ENCODE measurements around the gene USP32.
"Not testable (repeated sequence)": the region's sequence is repeated elsewhere in the genome, so short reads cannot be mapped to it uniquely, and the experiment has no call there.

USP32 gene

DNA sequence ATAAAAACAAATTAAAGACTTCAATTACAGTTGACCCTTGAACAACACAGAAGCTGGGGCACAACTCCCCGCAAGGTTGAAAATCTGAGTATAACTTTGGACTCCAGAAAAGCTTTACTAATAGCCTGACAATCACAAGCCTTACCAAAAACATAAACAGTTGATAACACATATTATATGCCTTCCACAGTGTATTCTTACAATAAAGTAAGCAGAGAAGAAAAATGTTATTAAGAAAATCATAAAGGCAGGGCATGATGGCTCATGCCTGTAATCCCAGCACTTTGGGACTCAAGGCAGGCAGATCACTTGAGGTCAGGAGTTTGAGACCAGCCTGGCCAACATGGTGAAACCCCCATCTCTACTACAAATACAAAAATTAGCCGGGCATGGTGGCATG is 58.9 kb downstream of the USP32 start:
- not testable (repeated sequence) for DNase-seq (ENCODE audit: low spot score)

DNA sequence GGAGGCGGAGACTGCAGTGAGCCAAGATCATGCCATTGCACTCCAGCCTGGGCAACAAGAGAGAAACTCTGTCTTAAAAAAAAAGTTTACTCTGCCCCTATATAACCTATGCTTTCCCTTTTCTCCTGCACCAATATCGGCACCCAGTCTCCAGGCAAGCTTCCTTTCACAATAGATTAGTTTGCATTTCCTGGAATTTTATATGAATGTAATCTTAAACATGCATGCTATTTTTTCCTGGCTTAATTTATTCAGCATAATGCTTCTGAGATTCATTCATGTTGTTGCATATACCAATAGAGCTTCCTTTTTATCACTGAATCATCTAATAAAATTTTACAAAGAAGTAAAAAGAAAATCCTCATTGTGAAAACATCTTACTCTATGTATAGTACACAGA is 59.4 kb downstream of the USP32 start:
- no peak for DNase-seq (ENCODE audit: low spot score)

DNA sequence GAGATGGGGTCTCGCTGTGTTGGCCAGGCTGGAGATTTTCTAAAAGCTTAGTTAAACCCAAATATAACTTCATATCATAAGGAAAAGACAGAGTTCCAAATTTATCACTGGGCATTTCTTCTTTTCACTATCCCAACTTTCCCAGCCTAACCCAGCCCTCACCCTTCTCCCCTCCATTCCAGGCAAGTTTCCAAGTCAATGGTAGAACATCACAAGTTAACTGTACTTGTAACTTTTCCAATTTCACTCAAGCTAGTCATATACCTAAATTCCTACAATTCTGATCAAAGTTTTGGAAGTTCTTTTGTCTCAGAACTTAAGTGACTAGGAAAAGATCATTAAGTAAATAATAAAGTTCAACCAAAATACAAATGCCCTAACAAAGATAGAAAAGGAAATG is 61.2 kb downstream of the USP32 start:
- DNase-seq (ENCODE audit: low spot score) = no peak

DNA sequence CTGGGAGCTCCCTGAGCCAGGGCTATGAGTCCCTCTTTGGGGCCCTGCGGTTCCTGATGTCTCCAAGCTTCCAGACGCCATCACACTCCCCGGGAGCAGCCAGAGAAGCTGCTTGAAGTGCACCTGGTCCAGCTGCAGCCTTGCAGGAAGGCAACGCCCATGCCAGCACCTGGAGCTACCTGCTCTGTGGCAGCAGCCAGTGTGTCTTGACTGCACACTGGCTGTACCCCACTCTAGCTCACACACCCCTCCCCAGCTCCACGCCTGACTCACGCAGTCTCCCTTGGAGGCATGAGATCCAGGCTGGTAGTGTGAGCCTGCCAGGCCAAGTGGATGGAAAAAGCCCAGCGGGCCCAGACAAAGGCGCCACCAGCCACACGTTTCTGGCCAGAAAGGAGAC is 63.3 kb downstream of the USP32 start:
- DNase-seq (ENCODE audit: low spot score) = no peak

DNA sequence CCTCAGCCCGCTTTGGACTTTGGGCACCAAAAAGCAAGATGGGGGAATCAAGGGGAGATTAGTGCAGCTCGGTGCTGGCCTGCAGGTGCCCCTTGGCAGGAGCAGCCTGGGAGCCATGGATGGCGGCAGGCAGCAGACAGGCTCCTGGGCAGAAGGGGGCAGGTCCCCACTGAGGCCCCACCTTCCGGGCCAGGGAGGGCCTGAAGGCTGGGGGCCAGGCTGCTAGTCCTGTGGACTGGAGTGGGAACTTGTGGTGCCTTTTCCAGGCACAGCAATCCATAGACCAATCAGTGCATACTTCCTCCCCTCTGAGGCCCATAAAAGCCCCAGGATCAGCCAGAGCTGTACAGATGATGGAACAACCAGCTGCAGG is 64.0 kb downstream of the USP32 start:
- no peak for DNase-seq (ENCODE audit: low spot score)

DNA sequence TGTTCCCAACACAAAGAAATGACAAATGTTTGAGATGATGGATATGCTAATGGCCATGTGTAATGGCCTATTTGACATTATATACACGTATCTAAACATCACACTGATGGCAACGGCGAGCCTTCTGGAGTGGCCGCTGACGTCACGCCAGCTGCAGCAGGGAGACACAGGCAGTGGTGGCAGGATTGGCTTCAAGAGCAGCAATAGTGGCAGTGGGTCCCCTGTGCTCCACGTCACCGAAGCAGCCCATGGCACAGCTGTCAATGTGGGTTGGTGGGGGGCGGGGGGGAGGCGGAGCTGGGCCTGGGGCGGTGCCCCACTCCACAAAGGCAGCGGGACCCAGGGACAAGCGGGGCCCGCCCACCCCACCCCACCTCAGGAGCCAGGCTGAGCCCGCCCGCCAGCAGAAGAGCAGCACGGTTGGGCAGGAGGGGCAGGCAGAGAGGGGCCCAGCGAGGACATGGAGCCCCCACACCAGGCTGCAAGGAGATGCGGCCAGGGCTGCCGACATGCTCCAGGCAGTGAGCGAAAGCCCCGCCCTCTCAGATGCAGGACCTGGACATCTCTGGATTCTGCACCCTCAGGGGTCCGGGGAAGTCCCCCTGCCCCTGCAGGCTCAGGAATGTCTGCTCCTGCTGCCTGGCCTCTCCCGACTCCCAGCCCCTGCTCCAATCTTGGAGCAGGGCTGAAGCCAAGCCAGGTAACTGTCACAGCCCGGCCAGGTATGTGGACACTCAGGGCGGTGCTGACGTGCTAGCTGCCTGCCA is 64.6 kb downstream of the USP32 start:
- DNase-seq (ENCODE audit: low spot score) = no peak

DNA sequence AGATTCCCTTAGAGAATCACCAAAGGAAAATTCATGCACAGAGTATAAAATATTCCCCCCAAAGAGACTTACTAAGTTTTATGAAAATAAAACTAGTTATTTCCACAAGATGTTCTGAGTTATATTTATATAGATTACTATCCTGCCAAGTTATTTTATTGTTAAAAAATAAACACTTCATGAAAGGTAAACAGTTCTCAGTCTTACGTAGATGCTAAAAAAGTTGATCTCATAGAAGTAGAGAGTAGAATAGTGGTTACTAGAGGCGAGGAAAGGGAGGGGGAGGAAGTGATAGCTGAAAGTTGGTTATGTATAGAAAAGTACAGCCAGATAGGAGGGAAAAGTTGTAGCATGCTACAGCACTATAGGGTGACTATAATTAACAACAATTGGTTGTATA is 65.2 kb downstream of the USP32 start:
- DNase-seq (ENCODE audit: low spot score) = no peak

DNA sequence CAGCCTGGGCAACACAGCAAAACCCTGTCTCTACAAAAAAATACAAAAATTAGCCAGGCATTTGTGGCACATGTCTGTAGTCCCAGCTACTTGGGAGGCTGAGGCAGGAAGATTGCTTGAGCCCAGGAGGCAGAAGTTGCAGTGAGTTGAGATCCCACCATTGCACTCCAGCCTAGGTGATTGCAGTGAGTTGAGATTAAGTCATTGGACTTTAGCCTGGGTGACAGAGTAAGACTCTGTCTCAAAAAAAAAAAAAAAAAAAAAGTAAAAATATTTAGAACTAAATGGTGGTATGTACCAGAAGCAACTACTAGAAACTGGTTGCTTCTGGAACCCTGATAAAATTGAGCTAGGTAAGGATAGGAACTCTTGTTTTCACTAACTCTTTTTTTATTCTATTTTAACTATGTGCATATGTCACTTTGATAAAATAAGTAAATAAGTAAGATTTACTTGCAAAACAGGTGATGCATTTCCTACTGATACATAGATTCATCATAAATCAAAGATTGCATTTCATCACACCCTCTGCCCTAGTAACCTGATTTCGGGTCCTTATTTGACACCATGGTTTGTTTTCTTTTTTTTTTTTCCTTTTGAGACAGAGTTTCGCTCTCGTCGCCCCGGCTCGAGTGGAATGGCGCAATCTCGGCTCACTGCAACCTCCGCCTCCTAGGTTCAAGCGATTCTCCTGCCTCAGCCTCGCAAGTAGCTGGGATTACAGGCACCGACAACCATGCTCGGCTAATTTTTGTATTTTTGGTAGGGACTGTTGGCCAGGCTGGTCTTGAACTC is 66.0 kb downstream of the USP32 start:
- DNase-seq (ENCODE audit: low spot score) = no peak

DNA sequence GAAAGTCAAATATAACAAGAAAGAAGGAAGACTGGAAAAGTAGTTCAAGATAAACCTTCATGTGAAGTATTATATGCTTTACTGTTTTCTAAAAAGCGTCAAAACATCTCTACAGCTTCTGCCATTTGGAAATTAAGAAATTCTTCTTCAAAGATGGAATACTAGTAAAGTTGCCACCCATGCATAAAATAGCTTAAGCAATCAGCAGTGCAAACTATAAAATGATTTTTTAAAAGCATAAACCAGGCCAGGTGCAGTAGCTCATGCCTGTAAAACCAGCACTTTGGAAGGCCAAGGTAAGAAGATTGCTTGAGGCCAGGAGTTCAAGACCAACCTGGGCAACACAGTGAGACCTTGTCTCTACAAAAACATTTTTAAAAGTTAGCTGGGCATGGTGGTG is 68.2 kb downstream of the USP32 start:
- no peak for DNase-seq (ENCODE audit: low spot score)

DNA sequence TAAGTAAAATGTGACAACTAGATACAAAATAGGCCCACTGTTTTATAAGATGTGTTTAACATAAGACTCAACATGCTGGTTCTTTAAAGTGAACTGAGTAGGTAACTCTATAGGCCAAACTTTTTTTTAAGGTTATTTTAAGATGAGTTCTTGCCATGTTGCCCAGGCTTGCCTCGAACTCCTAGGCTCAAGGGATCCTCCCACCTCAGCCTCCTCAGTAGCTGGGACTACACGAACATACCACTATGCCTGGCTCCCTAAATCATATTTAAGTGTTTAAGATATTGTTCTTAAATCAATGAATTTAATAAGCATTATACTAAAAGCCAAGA is 69.9 kb downstream of the USP32 start:
- no peak for DNase-seq (ENCODE audit: low spot score)

DNA sequence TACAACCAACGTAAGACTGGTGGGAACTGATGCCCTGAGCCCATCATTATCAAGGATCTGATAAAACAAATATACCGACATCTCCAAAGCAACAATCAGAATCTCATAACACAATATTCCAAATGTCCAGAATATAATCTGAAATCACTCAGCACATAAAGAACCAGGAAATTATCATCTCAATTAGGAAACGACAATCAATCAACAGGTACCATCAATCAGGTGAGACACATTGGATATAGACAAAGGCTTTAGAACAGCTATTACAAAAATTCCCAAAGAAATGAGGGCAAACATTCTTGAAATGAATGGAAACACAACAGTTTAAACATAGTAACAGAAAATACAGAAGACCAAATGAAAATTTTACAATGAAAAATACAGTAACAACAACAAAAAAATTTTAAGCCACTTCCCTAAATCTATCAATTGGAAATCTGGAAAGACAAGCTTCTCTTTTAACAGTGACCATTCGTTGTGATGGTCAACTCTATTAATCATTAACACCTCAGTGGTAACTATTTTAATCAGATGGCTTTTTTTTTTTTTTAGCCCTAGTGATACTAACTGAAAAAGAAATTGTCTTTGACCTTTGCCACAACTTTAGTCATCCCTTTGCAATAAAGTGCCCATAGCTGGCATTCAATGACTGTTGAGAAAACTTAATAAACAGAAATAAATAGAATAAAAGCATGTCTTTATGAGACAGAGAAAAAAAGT is 70.4 kb downstream of the USP32 start:
- peak; percentile 16 for DNase-seq (ENCODE audit: low spot score)

DNA sequence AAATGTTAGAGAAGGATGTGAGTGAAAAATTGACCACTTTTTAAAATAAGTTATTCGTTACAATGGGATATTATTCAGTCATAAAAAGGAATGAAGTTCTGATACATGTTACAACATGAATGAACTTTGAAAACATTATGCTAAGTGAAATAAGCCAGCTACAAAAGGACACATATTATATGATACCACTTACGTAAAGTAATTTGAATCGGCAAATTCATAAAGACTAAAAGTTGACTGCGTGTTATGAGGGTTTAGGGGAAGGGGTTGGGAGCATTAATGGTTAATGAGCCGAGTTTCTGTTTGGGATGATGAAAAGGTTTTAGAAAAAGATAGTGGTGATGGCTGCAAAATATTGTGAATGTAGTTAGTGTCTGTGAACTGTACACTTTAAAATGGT is 73.1 kb downstream of the USP32 start:
- no peak for DNase-seq (ENCODE audit: low spot score)

DNA sequence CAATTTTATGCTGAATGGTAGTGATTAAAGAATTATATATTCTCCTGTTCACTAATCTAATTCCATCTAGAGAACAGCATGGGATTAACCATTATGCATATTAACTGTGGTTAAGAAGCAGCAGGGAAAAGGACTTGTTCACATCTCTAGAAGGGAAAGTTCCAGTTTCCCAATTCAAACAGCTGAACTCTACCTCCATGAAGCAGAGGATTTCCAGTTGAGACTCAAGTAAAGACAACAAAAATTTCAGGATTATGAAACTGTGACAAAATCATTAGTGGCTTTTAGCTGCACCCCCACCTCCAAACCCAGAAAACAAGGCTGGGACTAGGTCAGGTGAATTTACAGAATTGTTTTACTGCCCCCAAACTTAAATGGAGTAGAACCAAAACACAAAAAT is 73.6 kb downstream of the USP32 start:
- no peak for DNase-seq (ENCODE audit: low spot score)

DNA sequence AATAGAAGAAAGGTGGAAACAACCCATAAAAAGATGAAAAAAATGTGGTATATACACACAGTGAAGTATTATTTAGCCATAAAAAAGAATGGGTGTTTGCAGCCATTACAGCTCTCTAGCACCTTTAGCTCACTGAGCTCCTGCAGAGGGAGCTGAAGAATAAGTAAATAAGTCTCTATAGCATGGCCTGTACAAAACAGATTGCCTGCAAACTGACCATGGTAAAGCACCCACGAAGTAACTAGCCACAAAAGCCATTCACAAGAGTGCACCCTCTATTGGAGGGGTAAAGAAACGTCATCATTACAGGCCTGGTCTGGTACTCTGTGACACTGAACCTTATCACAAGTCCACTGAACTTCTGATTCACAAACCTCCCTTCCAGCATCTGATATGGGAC is 76.3 kb downstream of the USP32 start:
- DNase-seq (ENCODE audit: low spot score) = no peak

DNA sequence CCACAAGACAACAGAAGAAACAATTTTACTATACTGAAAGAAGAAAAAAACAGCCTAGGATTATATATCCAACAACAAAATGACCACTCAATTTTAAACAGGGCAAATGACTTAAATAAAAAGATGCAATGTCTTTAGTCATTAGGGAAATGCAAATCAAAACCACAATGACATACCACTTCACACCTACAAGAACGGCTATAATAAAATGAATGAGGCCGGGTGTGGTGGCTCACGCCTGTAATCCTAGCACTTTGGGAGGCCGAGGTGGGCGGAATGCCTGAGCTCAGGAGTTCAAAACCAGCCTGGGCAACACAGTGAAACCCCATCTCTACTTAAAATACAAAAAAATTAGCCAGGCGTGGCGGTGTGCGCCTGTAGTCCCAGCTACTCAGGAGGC is 77.0 kb downstream of the USP32 start:
- not testable (repeated sequence) for DNase-seq (ENCODE audit: low spot score)

DNA sequence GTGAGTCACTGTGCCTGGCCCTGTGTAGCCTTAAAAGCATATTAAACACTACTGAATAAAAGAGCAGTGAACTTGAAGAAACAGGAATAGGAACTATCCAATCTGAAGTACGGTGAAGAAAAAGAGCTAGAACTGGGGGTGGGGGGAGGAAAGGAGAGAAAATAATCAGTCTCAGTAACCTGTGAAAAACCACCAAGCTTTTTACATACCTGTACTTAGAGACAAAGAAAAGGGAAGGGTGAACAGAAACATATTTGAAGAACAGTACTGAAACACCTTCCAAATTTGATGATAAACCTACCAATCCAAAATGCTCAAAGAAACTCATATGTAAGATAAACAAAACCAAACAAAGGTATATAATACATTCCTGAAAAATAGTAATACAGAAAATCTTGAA is 77.5 kb downstream of the USP32 start:
- DNase-seq (ENCODE audit: low spot score) = no peak

DNA sequence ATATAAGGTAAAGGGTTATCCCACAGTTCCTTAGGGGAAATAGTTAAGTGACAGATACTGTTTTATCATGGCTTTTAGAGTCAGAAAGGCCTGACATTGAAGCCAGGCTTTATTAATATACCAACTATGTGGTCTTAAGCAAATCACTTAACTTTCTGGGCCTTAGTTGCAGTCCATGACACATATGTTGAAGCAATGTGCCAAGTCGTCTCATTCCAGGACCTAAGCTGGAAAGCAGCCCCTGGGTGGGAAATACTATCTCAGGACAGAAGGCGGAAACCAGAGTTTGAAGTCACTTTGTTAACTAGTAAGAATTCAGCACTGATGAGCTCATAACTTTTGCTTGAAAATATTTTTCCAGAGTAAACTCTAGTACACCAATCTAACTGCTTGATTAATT is 80.0 kb downstream of the USP32 start:
- no peak for DNase-seq (ENCODE audit: low spot score)

DNA sequence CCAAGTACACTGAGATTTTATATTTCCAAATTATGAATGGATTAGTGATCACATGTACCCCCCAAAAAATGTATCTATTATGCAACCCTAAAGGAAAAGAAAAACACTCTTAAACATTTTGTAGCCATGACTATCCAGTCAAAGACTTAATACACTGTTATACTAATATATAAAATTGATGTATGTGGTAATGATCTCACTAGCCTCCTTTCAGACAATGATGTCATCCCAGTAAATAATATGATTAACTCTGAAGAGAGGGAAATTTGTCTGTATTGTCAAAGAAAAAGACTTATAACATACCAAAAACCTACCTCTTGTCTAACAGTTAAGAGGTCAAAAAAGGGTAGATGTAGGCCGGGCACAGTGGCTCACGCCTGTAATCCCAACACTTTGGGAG is 80.7 kb downstream of the USP32 start:
- DNase-seq (ENCODE audit: low spot score) = no peak

DNA sequence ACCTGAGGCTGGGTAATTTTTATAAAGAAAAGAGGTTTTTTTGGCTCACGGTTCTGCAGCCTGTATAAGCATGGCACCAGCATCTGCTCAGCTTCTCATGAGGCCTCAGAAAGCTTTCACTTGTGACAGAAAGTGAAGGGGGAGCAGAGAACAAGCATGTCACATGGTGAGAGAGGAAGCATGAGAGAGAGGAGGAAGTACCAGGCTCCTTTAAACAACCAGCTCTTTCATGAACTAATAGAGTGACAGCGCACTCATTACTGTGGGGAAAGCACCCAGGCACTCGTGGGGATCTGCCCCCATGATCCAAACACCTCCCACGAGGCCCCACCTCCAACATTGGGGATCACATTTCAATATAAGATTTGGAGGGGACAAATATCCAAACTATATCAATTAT is 86.8 kb downstream of the USP32 start:
- no peak for DNase-seq (ENCODE audit: low spot score)

DNA sequence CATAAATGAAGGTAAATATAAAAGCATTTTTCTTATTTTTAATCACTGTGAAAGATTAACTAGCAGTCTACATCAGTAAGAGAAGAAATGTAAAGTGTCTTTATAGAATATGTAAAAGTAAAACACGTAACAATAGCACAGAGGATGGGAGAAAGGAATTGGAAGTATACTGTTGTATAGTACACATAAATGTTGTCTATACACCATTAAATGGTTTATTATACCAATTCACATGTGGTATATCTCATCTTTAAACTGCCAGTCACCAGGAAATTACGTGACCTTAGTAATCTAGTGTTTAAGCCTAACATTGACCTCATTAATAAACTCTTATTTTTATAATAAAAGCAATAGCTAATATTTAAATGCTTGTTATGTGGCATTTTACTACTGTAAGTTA is 87.4 kb downstream of the USP32 start:
- no peak for DNase-seq (ENCODE audit: low spot score)

DNA sequence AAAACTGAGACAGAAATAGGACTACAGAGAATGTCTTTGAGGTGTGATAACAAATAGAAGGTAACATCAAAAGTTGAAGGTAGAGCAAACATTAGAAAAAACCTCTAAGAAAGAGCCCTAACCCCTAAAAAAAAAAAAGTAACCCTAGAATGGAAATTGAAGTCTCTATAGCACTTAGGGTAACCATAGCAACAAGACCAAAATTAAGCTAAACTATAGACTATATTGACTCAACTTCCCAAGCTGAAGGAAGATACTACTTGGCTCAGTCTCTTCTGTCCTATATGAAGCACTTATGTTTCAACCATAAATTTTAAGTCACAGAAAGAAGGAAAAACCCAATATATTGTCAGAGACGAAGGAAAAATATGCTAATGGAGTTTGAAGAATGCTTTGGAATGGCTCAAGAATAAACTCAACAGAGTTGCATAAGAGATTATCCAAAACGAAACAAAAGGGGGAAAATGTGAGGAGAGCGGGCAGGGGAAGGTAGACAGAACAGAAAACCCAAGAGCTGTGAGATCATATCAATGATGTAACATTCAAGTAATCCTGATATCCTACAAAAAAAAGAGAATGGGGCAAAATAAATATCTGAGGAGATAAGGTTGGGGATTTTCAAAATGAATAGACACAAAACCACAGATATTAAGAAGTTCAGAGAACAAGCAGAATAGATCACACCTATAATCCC is 88.4 kb downstream of the USP32 start:
- DNase-seq (ENCODE audit: low spot score) = no peak

DNA sequence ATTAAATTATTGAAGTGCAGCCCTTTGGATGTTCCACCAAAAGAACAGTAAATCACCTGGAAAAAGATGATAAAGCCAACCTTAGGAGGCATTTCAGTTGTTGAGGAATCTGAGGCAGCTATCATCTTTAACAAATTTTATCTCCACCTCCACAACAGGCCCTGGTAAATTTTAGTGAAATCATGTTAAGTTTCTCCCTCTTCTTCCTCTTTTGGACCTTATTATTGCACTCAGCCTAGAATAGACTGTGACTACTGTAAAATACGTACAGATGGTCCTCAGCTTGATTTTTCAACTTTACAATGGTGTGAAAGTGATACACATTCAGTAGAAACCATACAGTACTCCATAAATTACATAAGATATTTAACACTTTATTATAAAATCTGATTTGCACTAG is 90.3 kb downstream of the USP32 start:
- no peak for DNase-seq (ENCODE audit: low spot score)

DNA sequence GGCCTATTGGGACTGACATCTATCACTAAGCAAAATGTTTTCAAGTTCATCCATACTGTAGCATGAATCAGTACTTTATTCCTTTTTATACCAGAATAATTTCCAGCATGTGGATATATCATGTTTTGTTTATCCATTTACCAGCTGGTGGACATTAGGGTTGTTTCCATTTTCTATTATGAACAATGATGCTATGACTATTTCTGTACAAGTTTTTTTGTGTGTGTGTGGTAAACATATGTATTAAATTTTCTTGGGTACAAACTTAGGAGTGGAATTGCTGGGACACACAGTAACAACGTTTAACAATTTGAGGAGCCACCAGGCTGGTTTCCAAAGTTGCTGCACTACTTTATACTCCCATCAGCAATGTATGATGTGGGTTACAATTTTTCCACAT is 91.0 kb downstream of the USP32 start:
- DNase-seq (ENCODE audit: low spot score) = no peak
